ENCODE data around the gene AQP11. TPM values are rescaled to one million over a fixed set of nuclear protein-coding genes. Genes with fewer than 3 reads are reported as not detected.
A peak's percentile ranks its signal among the peaks of the same experiment; 100 is the strongest.

The AQP11 gene
- total RNA-seq, 6 experiments from 2014 or later = 1.2 to 1.8 (median 1.5) TPM

- Mint-ChIP-seq H3K4me1 (ENCODE audit: low read depth) (peaks cover 42% of the 10 kb centered on the region), H3K4me3 (peak within 1 kb of the TSS; percentile 96), H3K36me3 (ENCODE audit: low read depth) (peaks cover 7% of the 10 kb centered on the region; the same call in 1 of the 2 replicates), H3K27me3 (ENCODE audit: insufficient read depth) (no peaks in the 10 kb centered on the region), H3K27ac (peak within 1 kb of the TSS; percentile 93), H3K9me3 (no peaks in the 10 kb centered on the region)
- TF ChIP-seq CTCF (IDR thresholded peaks at IDR 0.05) = 0 out of 2 replicates have a peak, but pooled peaks have one; percentile 11
- DNase-seq = peak; percentile 83
These were observed 47.8 kb downstream of the AQP11 start, which contains the start of gene CLNS1A for GRCh38 chr11:77637345-77638165. TSS of gene CLNS1A (minus strand) at chr11:77637794. CDS start at chr11:77637714, 80 bp downstream.

GRCh38 chr11:77642228-77642627 lies 52.5 kb downstream of the AQP11 start:
- Mint-ChIP-seq H3K4me3 (no peak overlapping the region), H3K27ac (peak overlapping the region; percentile 31; the same call in 1 of the 2 replicates), H3K9me3 (no peaks in the 10 kb centered on the region), H3K4me1 (ENCODE audit: low read depth) (peaks cover 28% of the 10 kb centered on the region), H3K36me3 (ENCODE audit: low read depth) (no peaks in the 10 kb centered on the region), H3K27me3 (ENCODE audit: insufficient read depth) (no peaks in the 10 kb centered on the region)
- no peak for DNase-seq
- TF ChIP-seq CTCF (IDR thresholded peaks at IDR 0.05) = no peak

GRCh38 chr11:77644887-77645286 lies 55.1 kb downstream of the AQP11 start:
- H3K27ac Mint-ChIP-seq = peak overlapping the region; percentile 84
- no peaks in the 10 kb centered on the region for H3K9me3 Mint-ChIP-seq
- H3K36me3 Mint-ChIP-seq (ENCODE audit: low read depth) = no peaks in the 10 kb centered on the region
- peaks cover 26% of the 10 kb centered on the region for H3K4me1 Mint-ChIP-seq (ENCODE audit: low read depth)
- DNase-seq = no peak
- H3K4me3 Mint-ChIP-seq = peak overlapping the region; percentile 54
- no peak for TF ChIP-seq CTCF (IDR thresholded peaks at IDR 0.05)
- no peaks in the 10 kb centered on the region for H3K27me3 Mint-ChIP-seq (ENCODE audit: insufficient read depth)

GRCh38 chr11:77647654-77648305 lies 58.0 kb downstream of the AQP11 start:
- Mint-ChIP-seq H3K27ac (no peak overlapping the region), H3K9me3 (no peaks in the 10 kb centered on the region), H3K4me3 (no peak overlapping the region), H3K4me1 (ENCODE audit: low read depth) (peaks cover 19% of the 10 kb centered on the region), H3K27me3 (ENCODE audit: insufficient read depth) (no peaks in the 10 kb centered on the region), H3K36me3 (ENCODE audit: low read depth) (no peaks in the 10 kb centered on the region)
- no peak for TF ChIP-seq CTCF (IDR thresholded peaks at IDR 0.05)
- DNase-seq = no peak

- Mint-ChIP-seq H3K36me3 (ENCODE audit: low read depth) (no peaks in the 10 kb centered on the region), H3K27ac (no peak overlapping the region), H3K4me1 (ENCODE audit: low read depth) (peaks cover 16% of the 10 kb centered on the region)
These were observed 60.4 kb downstream of the AQP11 start for GRCh38 chr11:77650123-77650522.

More at GRCh38 chr11:77650123-77650522, 60.4 kb downstream of the AQP11 start:
- Mint-ChIP-seq H3K27me3 (ENCODE audit: insufficient read depth) (no peaks in the 10 kb centered on the region), H3K9me3 (no peaks in the 10 kb centered on the region), H3K4me3 (no peak overlapping the region)
- no peak for TF ChIP-seq CTCF (IDR thresholded peaks at IDR 0.05)
- DNase-seq = no peak
